Measurements from ENCODE around the gene PVALB. TPM values are rescaled to one million over a fixed set of nuclear protein-coding genes. Genes with fewer than 3 reads are reported as not detected.

Gene PVALB
- total RNA-seq, 1 experiment from 2014 or later: not detected

DNA sequence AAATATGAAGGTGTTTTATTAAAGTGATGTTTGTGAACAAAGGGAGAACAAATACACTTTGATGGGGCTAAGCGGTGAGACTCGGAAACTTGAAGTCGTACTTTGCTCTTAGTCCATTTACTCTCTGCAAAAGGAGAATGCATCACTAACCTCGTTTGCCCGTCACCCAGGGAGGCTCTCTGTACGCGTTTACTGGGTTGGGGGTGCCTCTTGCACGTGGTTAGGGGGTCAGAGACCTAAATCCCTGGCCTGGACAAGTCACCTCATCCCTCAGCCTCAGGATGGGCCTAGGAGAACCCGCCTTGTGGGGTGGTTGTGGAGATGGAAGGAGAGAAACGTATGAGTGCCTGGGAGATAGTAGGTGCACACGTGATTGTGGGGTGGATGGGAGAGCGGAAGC is 40.1 kb downstream of the PVALB start:
- CTCF ChIA-PET: interaction anchor here (0.8 to 2.1 kb wide), 10 partner anchors 20 to 816 kb away, joined by 3 to 15 read pairs (median 5); partner anchors contain the start of genes MPST and TST
- H3K9ac ChIP-seq (ENCODE audit: low read length): peak overlapping the region; percentile 30
- BruUV-seq (replicated peaks): no TSS peak

DNA sequence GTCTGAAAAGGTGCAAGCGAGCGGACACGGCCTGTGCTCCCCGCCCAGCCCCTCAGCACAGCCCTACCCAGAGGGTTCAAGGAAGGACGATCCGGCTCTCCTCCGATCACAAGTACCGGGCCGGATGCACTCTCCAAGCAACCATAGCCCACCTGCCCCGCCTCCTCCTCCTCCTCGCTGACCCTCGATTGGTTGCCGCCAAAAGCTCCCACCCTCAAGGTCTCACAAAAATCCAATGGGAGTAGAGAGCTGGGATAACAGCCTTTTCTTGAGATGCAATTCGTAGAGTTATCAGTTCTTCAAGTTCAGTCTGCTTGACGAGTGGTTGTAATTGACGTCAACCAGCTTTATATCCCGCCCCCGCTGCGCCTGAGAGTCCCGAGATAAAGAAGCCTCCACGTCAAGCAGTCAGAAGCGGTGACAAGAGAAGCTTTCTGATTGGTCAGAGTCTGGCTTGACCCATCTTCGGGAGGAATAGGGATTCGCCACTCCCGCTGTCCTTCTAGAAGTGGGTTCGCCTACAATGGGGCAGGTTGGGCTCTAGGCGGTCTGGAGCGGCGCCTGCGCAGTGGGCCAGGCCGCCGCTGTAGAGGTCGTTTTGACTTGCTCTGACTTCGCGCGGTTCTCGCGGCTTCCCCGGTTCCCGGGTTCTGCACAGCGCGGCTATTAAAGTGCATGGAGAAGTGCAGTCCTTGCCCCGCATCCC is 40.7 kb downstream of the PVALB start, which contains the start of gene IFT27:
Gene IFT27 (minus strand): TSS at position 156 of the 706 bp plus-strand sequence. CDS start 412 bp downstream, outside the sequence.
- ATAC-seq: peak; percentile 95
- H3K9me2 ChIP-seq (ENCODE audit: insufficient read depth): no peaks in the 10 kb centered on the region
- ChIA-PET POLR2A (interaction anchor here (0.6 to 1.5 kb wide), 13 partner anchors 10 to 443 kb away, joined by 3 to 15 read pairs (median 3); partner anchors contain the start of genes C1QTNF6 and EIF3D), RAD21 (ENCODE audit: low non-redundant PET in 1 of 2, low total read pairs in 2 of 2, uncharacterized antibody in 2 of 2, unreplicated experiment in 2 of 2) (interaction anchor here (1.0 to 1.3 kb wide), 2 partner anchors 19 to 229 kb away, joined by 3 read pairs; no protein-coding TSS in a partner anchor), CTCF (interaction anchor here (0.6 to 2.4 kb wide), 21 partner anchors 16 to 907 kb away, joined by 3 to 15 read pairs (median 4); partner anchors contain the start of genes MPST and TST)
- H3K9me3 ChIP-seq (ENCODE audit: control insufficient read depth in 1 of 2, insufficient read depth in 1 of 2, low read depth in 1 of 2, low read length in 2 of 2): no peaks in the 10 kb centered on the region
- peak within 1 kb of the TSS; percentile 89 to 96 for H3K4me3 ChIP-seq (replicated peaks in 1 of 2; ENCODE audit: low read depth in 1 of 2, low read length in 2 of 2)
- intact Hi-C loops (cut with micrococcal nuclease): loop anchor here (2.0 kb wide), 1 partner anchor 229 kb away; no protein-coding TSS in a partner anchor
- peak; percentile 100 for DNase-seq (ENCODE audit: low read depth, low spot score)
- peak within 1 kb of the TSS; percentile 81 for H3K4me2 ChIP-seq (ENCODE audit: low read length)
- no peaks in the 10 kb centered on the region for H3K27me3 ChIP-seq (ENCODE audit: insufficient read depth, low read length)
- no peaks in the 10 kb centered on the region for H4K20me1 ChIP-seq (ENCODE audit: insufficient read depth)
- peak within 1 kb of the TSS; percentile 24; the same call in 1 of the 2 replicates for H3K27ac ChIP-seq (ENCODE audit: low read depth, low read length)
- H3K4me1 ChIP-seq (ENCODE audit: control insufficient read depth in 1 of 2, insufficient read depth in 2 of 2, low read length in 2 of 2): peaks cover 5 to 20% of the 10 kb centered on the region in 2 experiments
- H3K36me3 ChIP-seq (ENCODE audit: control insufficient read depth in 1 of 2, insufficient read depth in 2 of 2, low read length in 2 of 2): no peaks in the 10 kb centered on the region
- H3K79me2 ChIP-seq (ENCODE audit: insufficient read depth, low read length): no peaks in the 10 kb centered on the region
- BruUV-seq (replicated peaks): no TSS peak
- no peak within 1 kb of the TSS for H2AFZ ChIP-seq (ENCODE audit: low read depth, low read length, poor library complexity, severe bottlenecking)
- peak within 1 kb of the TSS; percentile 75 for H3K9ac ChIP-seq (ENCODE audit: low read length)
- TF ChIP-seq RAD21 (IDR thresholded peaks at IDR 0.05; ENCODE audit: low read depth) (no peak), CEBPB (IDR thresholded peaks at IDR 0.05; ENCODE audit: low read depth) (no peak), ZNF274 (IDR thresholded peaks at IDR 0.05; ENCODE audit: low read depth, low read length) (no peak), CBX3 (IDR thresholded peaks at IDR 0.05; ENCODE audit: low read depth) (no peak), SIN3A (IDR thresholded peaks at IDR 0.05; ENCODE audit: low read depth) (no peak), SRF (IDR thresholded peaks at IDR 0.05; ENCODE audit: low read depth) (peak; percentile 42; the same call in 1 of the 2 replicates), POLR2A (IDR thresholded peaks at IDR 0.05; ENCODE audit: borderline replicate concordance, extremely low read depth, insufficient read depth, insufficient read length) (peak; percentile 63), SP1 (IDR thresholded peaks at IDR 0.05; ENCODE audit: low read depth) (peak; percentile 98), POLR2AphosphoS5 (IDR thresholded peaks at IDR 0.05; ENCODE audit: low read depth, low read length) (peak; percentile 55), EZH2 (IDR thresholded peaks at IDR 0.05) (no peak), EGR1 (IDR thresholded peaks at IDR 0.05; ENCODE audit: low read depth) (peak; percentile 70), FOSL1 (IDR thresholded peaks at IDR 0.05; ENCODE audit: low read depth) (no peak), EZH2phosphoT487 (IDR thresholded peaks at IDR 0.05; ENCODE audit: borderline replicate concordance) (no peak), ELF1 (IDR thresholded peaks at IDR 0.05; ENCODE audit: borderline replicate concordance, low read depth) (no peak)
- TF ChIP-seq, protein P1, sequence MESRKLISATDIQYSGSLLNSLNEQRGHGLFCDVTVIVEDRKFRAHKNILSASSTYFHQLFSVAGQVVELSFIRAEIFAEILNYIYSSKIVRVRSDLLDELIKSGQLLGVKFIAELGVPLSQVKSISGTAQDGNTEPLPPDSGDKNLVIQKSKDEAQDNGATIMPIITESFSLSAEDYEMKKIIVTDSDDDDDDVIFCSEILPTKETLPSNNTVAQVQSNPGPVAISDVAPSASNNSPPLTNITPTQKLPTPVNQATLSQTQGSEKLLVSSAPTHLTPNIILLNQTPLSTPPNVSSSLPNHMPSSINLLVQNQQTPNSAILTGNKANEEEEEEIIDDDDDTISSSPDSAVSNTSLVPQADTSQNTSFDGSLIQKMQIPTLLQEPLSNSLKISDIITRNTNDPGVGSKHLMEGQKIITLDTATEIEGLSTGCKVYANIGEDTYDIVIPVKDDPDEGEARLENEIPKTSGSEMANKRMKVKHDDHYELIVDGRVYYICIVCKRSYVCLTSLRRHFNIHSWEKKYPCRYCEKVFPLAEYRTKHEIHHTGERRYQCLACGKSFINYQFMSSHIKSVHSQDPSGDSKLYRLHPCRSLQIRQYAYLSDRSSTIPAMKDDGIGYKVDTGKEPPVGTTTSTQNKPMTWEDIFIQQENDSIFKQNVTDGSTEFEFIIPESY (IDR thresholded peaks at IDR 0.05; ENCODE audit: extremely low read depth, insufficient replicate concordance, low read length): no peak
- TF ChIP-seq, protein P2, sequence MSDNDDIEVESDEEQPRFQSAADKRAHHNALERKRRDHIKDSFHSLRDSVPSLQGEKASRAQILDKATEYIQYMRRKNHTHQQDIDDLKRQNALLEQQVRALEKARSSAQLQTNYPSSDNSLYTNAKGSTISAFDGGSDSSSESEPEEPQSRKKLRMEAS (IDR thresholded peaks at IDR 0.05): no peak
- TF ChIP-seq, protein P3, sequence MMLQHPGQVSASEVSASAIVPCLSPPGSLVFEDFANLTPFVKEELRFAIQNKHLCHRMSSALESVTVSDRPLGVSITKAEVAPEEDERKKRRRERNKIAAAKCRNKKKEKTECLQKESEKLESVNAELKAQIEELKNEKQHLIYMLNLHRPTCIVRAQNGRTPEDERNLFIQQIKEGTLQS (IDR thresholded peaks at IDR 0.05): no peak

More for the DNA sequence above, 40.1 kb downstream of the PVALB start:
- Histone ChIP-seq H3K4me2 (ENCODE audit: low read length) (peak overlapping the region; percentile 81), H3K9me3 (ENCODE audit: control insufficient read depth in 1 of 2, insufficient read depth in 1 of 2, low read depth in 1 of 2, low read length in 2 of 2) (no peaks in the 10 kb centered on the region), H3K4me1 (ENCODE audit: control insufficient read depth in 1 of 2, insufficient read depth in 2 of 2, low read length in 2 of 2) (peaks cover 6 to 24% of the 10 kb centered on the region in 2 experiments), H2AFZ (ENCODE audit: low read depth, low read length, poor library complexity, severe bottlenecking) (no peak overlapping the region), H3K27ac (ENCODE audit: low read depth, low read length) (no peak overlapping the region), H3K36me3 (ENCODE audit: control insufficient read depth in 1 of 2, insufficient read depth in 2 of 2, low read length in 2 of 2) (no peaks in the 10 kb centered on the region), H4K20me1 (ENCODE audit: insufficient read depth) (no peaks in the 10 kb centered on the region), H3K79me2 (ENCODE audit: insufficient read depth, low read length) (no peaks in the 10 kb centered on the region), H3K9me2 (ENCODE audit: insufficient read depth) (no peaks in the 10 kb centered on the region), H3K4me3 (replicated peaks in 1 of 2; ENCODE audit: low read depth in 1 of 2, low read length in 2 of 2) (peak overlapping the region; percentile 33 to 96), H3K27me3 (ENCODE audit: insufficient read depth, low read length) (no peaks in the 10 kb centered on the region)
- TF ChIP-seq SRF (IDR thresholded peaks at IDR 0.05; ENCODE audit: low read depth): peak; percentile 7; the same call in 1 of the 2 replicates
- no peak for TF ChIP-seq SIN3A (IDR thresholded peaks at IDR 0.05; ENCODE audit: low read depth)
- no peak for DNase-seq (ENCODE audit: low read depth, low spot score)
- ChIA-PET RAD21 (ENCODE audit: low non-redundant PET in 1 of 2, low total read pairs in 2 of 2, uncharacterized antibody in 2 of 2, unreplicated experiment in 2 of 2) (interaction anchor here (1.0 to 1.3 kb wide), 2 partner anchors 20 to 229 kb away, joined by 3 read pairs; no protein-coding TSS in a partner anchor), POLR2A (interaction anchor here (1.0 to 1.1 kb wide), 3 partner anchors 235 to 295 kb away, joined by 3 to 15 read pairs (median 5); partner anchors contain the start of gene EIF3D)
- ATAC-seq: no peak
- intact Hi-C loops (cut with micrococcal nuclease): no loop called here

Data from HCT116 (cell line).